K562 (cell line): Measurements from ENCODE around the gene IP6K2. TPM values are rescaled to one million over a fixed set of nuclear protein-coding genes. Genes with fewer than 3 reads are reported as not detected.

Experiments used
- ELF4 ChIP-seq: fragments of 450-650 bp; formaldehyde crosslinking; IDR thresholded peaks from 2 replicates; pipeline ENCODE4 v1.4.0; 2022; ENCODE audit warnings: missing genetic modification characterization
- RAD21 ChIP-seq, 2 experiments: fragments of 250-450 bp in 1 of 2; fragments of 450-650 bp in 1 of 2; sonication (Bioruptor Pico) in 1 of 2; formaldehyde crosslinking in 1 of 2; IDR thresholded peaks in 1 of 2; conservative IDR thresholded peaks in 1 of 2; 2 replicates each; pipeline versions ENCODE4 v1.4.0 to v1.8.0; 2020 to 2022; ENCODE audit warnings: mild to moderate bottlenecking in 2 of 2, moderate library complexity in 1 of 2
- RBM15 ChIP-seq: fragments of 200-400 bp; formaldehyde crosslinking; IDR thresholded peaks from 2 replicates; pipeline ENCODE4 v1.6.1; 2018; ENCODE audit warnings: mild to moderate bottlenecking, low read length, moderate library complexity; ENCODE audit not compliant: insufficient read depth
- SMARCA5 ChIP-seq: fragments of 450-650 bp; IDR thresholded peaks from 2 replicates; pipeline ENCODE4 v1.6.1; 2016
- ZNF3 ChIP-seq: fragments of 250-450 bp; sonication (Bioruptor Pico); IDR thresholded peaks from 2 replicates; pipeline ENCODE4 v1.5.0; 2021; ENCODE audit warnings: mild to moderate bottlenecking, moderate library complexity
- polyA plus RNA-seq, 8 experiments: library from polyadenylated mRNA; depleted of rRNA in 4 of 8; stranded (reverse) in 5 of 8; unstranded in 3 of 8; fragments of >200 nt; fragmentation: Nextera tagmentation in 2 of 8; fragmentation: Illumina TruSeq in 1 of 8; extraction: Ambion mirVana in 2 of 8; extraction: Trizol in 1 of 8; gene quantifications; 2 replicates each; pipeline versions ENCODE4 v1.2.1 to v1.2.3, GENCODE V29; 2011 to 2014; ENCODE audit warnings: inconsistent platforms in 1 of 8, missing spikeins in 1 of 8
- total RNA-seq, 7 experiments: library from RNA; depleted of rRNA in 6 of 7; stranded (reverse); fragments of >200 nt in 6 of 7; fragmentation: Illumina TruSeq in 2 of 7; extraction: Trizol in 2 of 7; gene quantifications; 2 replicates each; pipeline versions ENCODE4 v1.2.1 to v1.2.3, GENCODE V29; 2011 to 2021; ENCODE audit warnings: low replicate concordance in 1 of 7
- TF ChIP-seq, protein P1 (sequence below): IDR thresholded peaks from 2 replicates; pipeline ENCODE4 v1.6.1; 2011; ENCODE audit warnings: borderline replicate concordance, low read depth, mild to moderate bottlenecking, moderate library complexity, low read length; ENCODE audit not compliant: insufficient read depth, poor library complexity, severe bottlenecking
- TF ChIP-seq, protein P2 (sequence below), 2 experiments: fragments of 450-650 bp; IDR thresholded peaks; 2 replicates each; pipeline ENCODE4 v1.6.1; 2018; ENCODE audit warnings: mild to moderate bottlenecking in 2 of 2, low read depth in 1 of 2; ENCODE audit not compliant: partially characterized antibody in 2 of 2
- TF ChIP-seq, protein P3 (sequence below): fragments of 250-450 bp; sonication (Bioruptor Pico); IDR thresholded peaks from 2 replicates; pipeline ENCODE4 v1.5.0; 2021; ENCODE audit warnings: mild to moderate bottlenecking, moderate library complexity

The IP6K2 gene
- total and polyA plus RNA-seq, 9 of the 15 experiments (the other 6 are each of a cell fraction or from before 2014, with no cell fraction given) = 19.6 to 78.1 (median 48.0) TPM

DNA sequence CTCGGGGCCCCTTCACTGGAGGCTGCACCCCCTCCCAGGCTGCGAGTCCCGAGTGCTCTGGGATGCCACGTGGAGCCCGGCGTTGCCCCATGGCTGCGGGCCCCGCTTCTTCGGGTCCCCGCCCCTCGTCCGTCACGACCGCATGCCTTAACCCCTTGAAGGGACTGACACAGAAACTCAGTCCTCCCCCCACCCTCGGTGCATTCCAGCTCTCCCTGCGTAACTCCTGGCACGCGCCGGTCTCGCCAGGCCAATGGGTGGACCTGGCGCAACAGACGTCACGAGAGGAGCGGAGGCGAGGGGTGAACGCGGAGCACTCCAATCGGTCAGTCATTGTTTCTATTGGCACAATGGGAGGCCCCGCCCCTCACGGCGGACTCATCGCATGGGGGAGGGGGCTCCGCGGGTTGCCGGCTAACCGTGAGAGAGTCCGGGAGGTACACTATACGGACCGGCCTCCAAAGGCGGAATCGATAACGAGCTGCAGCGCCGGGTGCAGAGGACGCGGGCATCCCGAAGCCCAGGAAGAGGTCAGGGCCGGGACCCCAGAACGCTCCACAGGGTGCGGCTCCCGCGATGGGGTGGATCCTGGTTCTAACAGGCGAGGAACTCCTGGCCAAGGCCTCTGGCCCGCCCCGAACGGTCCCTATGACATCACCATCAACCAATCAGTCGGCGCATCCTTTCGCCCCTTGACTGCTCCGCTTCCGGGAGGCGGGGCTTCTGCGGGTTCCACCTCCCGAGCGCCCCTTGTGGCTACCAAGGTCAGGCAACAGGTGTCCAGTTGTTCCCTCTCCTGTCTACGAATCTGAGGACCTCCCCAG, 53.3 kb downstream of the IP6K2 start (continued):
- TF ChIP-seq, protein P1, sequence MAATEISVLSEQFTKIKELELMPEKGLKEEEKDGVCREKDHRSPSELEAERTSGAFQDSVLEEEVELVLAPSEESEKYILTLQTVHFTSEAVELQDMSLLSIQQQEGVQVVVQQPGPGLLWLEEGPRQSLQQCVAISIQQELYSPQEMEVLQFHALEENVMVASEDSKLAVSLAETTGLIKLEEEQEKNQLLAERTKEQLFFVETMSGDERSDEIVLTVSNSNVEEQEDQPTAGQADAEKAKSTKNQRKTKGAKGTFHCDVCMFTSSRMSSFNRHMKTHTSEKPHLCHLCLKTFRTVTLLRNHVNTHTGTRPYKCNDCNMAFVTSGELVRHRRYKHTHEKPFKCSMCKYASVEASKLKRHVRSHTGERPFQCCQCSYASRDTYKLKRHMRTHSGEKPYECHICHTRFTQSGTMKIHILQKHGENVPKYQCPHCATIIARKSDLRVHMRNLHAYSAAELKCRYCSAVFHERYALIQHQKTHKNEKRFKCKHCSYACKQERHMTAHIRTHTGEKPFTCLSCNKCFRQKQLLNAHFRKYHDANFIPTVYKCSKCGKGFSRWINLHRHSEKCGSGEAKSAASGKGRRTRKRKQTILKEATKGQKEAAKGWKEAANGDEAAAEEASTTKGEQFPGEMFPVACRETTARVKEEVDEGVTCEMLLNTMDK = peak; percentile 72
- TF ChIP-seq, protein P2, sequence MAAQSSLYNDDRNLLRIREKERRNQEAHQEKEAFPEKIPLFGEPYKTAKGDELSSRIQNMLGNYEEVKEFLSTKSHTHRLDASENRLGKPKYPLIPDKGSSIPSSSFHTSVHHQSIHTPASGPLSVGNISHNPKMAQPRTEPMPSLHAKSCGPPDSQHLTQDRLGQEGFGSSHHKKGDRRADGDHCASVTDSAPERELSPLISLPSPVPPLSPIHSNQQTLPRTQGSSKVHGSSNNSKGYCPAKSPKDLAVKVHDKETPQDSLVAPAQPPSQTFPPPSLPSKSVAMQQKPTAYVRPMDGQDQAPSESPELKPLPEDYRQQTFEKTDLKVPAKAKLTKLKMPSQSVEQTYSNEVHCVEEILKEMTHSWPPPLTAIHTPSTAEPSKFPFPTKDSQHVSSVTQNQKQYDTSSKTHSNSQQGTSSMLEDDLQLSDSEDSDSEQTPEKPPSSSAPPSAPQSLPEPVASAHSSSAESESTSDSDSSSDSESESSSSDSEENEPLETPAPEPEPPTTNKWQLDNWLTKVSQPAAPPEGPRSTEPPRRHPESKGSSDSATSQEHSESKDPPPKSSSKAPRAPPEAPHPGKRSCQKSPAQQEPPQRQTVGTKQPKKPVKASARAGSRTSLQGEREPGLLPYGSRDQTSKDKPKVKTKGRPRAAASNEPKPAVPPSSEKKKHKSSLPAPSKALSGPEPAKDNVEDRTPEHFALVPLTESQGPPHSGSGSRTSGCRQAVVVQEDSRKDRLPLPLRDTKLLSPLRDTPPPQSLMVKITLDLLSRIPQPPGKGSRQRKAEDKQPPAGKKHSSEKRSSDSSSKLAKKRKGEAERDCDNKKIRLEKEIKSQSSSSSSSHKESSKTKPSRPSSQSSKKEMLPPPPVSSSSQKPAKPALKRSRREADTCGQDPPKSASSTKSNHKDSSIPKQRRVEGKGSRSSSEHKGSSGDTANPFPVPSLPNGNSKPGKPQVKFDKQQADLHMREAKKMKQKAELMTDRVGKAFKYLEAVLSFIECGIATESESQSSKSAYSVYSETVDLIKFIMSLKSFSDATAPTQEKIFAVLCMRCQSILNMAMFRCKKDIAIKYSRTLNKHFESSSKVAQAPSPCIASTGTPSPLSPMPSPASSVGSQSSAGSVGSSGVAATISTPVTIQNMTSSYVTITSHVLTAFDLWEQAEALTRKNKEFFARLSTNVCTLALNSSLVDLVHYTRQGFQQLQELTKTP (IDR thresholded peaks at IDR 0.05; ENCODE audit: low read depth in 1 of 2, partially characterized antibody in 2 of 2) = no peak
- TF ChIP-seq SMARCA5 (no peak), ELF4 (no peak), ZNF3 (CRISPR knock-in tag) (no peak), RBM15 (no peak), RAD21 (CRISPR knock-in tag; conservative IDR thresholded peaks at IDR 0.05 in 1 of 2, IDR thresholded peaks at IDR 0.05 in 1 of 2) (no peak)
- TF ChIP-seq, protein P3, sequence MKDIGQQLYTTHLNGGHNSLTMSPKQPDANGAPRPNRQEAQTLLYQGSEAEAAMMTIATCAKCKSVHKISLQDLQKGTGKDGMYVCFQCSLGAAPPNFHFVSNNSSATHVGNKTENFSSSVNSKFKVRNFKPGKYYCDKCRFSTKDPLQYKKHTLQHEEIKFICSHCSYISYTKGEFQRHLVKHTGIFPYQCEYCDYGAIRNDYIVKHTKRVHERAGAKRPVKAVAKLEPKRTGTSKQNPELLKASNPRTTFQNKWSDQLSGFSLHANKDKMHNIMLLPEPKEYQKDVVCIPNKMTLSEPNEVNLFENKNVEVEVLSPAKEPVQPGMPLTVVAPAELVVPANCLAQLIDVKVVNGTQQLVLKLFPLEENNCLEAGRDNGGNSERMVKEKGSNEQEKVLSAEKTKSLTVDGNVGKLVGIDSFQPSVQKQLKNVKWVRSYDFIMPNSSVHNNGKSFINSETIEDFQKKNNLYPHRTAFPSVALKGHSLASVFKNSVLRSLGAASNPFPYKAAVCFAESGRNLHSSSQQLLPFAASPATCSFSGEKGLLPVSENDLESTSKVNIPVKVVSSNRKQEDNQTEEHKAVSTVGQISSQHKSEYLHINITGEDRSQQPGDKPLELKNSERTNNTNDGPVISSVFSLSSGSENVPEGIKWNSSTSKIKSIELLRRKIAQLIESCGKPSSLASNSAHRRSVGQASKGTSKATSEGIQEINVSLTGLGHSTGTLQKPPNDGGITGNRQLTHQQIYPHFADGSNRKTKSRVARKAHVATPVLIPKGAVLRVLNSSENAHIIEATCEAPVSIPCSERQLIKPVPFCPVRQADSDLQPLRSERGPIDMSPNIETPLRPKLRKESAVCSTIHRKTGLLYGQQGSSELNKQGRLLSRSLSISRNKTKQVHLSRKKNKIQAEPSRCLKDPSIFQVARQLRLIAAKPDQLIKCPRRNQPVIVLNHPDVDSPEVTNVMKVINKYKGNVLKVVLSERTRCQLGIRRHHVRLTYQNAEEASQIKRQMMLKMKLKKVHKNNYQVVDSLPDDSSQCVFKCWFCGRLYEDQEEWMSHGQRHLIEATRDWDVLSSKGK (CRISPR knock-in tag) = no peak
